ENCODE results near the gene HINT3. TPM values are rescaled to one million over a fixed set of nuclear protein-coding genes. Genes with fewer than 3 reads are reported as not detected.

The HINT3 gene
- total and polyA plus RNA-seq, 2 of the 13 experiments (the other 11 are each of a cell fraction or from before 2014, with no cell fraction given), result 3.1 to 22.8 TPM

DNA sequence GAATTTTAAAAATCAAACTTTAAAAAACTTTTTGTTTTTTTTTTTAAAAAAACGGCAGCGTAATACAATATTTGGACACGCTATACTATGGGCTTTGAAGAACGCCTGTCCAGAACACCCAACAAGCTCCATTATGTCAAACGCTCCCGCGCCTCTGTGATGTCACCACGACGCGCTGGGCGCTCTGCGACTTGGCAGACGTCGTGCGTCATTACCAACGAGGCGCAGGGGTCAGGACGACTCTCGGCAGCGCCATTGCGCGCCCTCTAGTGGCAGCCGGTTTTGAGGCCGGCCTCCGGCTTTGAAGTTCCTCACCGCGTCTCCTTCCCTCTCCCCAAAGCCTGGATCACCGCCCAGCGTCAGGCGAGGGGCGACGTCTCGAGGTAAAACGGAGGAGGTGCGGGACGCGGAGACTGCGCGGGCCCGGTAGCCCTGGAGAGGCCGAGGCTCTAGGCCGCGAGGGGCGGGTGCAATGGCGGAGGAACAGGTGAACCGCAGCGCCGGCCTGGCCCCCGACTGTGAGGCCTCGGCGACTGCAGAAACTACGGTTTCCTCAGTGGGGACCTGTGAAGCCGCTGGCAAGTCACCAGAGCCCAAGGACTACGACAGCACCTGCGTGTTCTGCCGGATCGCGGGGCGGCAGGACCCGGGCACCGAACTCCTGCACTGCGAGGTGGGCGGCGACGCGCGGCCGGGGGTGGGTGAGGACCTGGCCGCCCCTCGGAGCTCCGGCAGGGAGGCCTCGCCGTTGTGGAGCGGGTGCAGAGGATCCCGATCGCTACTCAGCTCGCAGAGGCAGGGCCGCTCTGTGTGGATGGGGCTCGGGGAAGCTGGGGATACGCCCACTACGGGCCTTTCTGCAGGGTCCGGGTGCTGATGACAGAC lies at the start of gene HINT3 (continued):
- TF ChIP-seq, protein P1, sequence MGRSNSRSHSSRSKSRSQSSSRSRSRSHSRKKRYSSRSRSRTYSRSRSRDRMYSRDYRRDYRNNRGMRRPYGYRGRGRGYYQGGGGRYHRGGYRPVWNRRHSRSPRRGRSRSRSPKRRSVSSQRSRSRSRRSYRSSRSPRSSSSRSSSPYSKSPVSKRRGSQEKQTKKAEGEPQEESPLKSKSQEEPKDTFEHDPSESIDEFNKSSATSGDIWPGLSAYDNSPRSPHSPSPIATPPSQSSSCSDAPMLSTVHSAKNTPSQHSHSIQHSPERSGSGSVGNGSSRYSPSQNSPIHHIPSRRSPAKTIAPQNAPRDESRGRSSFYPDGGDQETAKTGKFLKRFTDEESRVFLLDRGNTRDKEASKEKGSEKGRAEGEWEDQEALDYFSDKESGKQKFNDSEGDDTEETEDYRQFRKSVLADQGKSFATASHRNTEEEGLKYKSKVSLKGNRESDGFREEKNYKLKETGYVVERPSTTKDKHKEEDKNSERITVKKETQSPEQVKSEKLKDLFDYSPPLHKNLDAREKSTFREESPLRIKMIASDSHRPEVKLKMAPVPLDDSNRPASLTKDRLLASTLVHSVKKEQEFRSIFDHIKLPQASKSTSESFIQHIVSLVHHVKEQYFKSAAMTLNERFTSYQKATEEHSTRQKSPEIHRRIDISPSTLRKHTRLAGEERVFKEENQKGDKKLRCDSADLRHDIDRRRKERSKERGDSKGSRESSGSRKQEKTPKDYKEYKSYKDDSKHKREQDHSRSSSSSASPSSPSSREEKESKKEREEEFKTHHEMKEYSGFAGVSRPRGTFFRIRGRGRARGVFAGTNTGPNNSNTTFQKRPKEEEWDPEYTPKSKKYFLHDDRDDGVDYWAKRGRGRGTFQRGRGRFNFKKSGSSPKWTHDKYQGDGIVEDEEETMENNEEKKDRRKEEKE (IDR thresholded peaks at IDR 0.05), result no peak
- TF ChIP-seq ZSCAN22 (CRISPR knock-in tag; IDR thresholded peaks at IDR 0.05) (no peak), NFATC3 (CRISPR knock-in tag; IDR thresholded peaks at IDR 0.05) (peak; percentile 52; the same call in 1 of the 2 replicates), SMAD3 (CRISPR knock-in tag; IDR thresholded peaks at IDR 0.05) (peak; percentile 95; the same call in 1 of the 2 replicates), ZNF850 (CRISPR knock-in tag; conservative IDR thresholded peaks at IDR 0.05) (0 out of 2 replicates have a peak, but pooled peaks have one; percentile 71), ZNF552 (CRISPR knock-in tag; IDR thresholded peaks at IDR 0.05; ENCODE audit: borderline replicate concordance) (peak; percentile 25; the same call in 1 of the 2 replicates), ZNF326 (CRISPR knock-in tag; IDR thresholded peaks at IDR 0.05; ENCODE audit: borderline replicate concordance) (no peak), DMAP1 (CRISPR knock-in tag; IDR thresholded peaks at IDR 0.05) (peak; percentile 95), TOPORS (CRISPR knock-in tag; IDR thresholded peaks at IDR 0.05) (peak; percentile 96), HMG20A (CRISPR knock-in tag; IDR thresholded peaks at IDR 0.05; ENCODE audit: borderline replicate concordance) (peak; percentile 54; the same call in 1 of the 2 replicates), JUNB (CRISPR knock-in tag; IDR thresholded peaks at IDR 0.05; ENCODE audit: borderline replicate concordance) (no peak), SSRP1 (CRISPR knock-in tag; IDR thresholded peaks at IDR 0.05) (peak; percentile 94; the same call in 1 of the 2 replicates), KLF11 (CRISPR knock-in tag; IDR thresholded peaks at IDR 0.05) (peak; percentile 58; the same call in 1 of the 2 replicates), ERF (CRISPR knock-in tag; IDR thresholded peaks at IDR 0.05) (peak; percentile 93; the same call in 1 of the 2 replicates), HOXA7 (CRISPR knock-in tag; IDR thresholded peaks at IDR 0.05) (no peak)
- TF ChIP-seq, protein P2, sequence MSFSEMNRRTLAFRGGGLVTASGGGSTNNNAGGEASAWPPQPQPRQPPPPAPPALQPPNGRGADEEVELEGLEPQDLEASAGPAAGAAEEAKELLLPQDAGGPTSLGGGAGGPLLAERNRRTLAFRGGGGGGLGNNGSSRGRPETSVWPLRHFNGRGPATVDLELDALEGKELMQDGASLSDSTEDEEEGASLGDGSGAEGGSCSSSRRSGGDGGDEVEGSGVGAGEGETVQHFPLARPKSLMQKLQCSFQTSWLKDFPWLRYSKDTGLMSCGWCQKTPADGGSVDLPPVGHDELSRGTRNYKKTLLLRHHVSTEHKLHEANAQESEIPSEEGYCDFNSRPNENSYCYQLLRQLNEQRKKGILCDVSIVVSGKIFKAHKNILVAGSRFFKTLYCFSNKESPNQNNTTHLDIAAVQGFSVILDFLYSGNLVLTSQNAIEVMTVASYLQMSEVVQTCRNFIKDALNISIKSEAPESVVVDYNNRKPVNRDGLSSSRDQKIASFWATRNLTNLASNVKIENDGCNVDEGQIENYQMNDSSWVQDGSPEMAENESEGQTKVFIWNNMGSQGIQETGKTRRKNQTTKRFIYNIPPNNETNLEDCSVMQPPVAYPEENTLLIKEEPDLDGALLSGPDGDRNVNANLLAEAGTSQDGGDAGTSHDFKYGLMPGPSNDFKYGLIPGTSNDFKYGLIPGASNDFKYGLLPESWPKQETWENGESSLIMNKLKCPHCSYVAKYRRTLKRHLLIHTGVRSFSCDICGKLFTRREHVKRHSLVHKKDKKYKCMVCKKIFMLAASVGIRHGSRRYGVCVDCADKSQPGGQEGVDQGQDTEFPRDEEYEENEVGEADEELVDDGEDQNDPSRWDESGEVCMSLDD (CRISPR knock-in tag; IDR thresholded peaks at IDR 0.05; ENCODE audit: borderline replicate concordance), result peak; percentile 56; the same call in 1 of the 2 replicates
- TF ChIP-seq, protein P3, sequence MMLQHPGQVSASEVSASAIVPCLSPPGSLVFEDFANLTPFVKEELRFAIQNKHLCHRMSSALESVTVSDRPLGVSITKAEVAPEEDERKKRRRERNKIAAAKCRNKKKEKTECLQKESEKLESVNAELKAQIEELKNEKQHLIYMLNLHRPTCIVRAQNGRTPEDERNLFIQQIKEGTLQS (CRISPR knock-in tag; IDR thresholded peaks at IDR 0.05), result peak; percentile 48
- TF ChIP-seq, protein P4, sequence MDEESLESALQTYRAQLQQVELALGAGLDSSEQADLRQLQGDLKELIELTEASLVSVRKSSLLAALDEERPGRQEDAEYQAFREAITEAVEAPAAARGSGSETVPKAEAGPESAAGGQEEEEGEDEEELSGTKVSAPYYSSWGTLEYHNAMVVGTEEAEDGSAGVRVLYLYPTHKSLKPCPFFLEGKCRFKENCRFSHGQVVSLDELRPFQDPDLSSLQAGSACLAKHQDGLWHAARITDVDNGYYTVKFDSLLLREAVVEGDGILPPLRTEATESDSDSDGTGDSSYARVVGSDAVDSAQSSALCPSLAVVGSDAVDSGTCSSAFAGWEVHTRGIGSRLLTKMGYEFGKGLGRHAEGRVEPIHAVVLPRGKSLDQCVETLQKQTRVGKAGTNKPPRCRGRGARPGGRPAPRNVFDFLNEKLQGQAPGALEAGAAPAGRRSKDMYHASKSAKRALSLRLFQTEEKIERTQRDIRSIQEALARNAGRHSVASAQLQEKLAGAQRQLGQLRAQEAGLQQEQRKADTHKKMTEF (CRISPR knock-in tag; IDR thresholded peaks at IDR 0.05), result peak; percentile 99
- TF ChIP-seq, protein P5, sequence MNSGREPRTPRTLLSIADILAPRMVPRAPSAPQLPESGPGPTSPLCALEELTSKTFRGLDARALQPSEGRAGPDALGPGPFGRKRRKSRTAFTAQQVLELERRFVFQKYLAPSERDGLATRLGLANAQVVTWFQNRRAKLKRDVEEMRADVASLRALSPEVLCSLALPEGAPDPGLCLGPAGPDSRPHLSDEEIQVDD (CRISPR knock-in tag; IDR thresholded peaks at IDR 0.05; ENCODE audit: borderline replicate concordance), result no peak; the same call in 1 of the 2 replicates
- TF ChIP-seq, protein P6, sequence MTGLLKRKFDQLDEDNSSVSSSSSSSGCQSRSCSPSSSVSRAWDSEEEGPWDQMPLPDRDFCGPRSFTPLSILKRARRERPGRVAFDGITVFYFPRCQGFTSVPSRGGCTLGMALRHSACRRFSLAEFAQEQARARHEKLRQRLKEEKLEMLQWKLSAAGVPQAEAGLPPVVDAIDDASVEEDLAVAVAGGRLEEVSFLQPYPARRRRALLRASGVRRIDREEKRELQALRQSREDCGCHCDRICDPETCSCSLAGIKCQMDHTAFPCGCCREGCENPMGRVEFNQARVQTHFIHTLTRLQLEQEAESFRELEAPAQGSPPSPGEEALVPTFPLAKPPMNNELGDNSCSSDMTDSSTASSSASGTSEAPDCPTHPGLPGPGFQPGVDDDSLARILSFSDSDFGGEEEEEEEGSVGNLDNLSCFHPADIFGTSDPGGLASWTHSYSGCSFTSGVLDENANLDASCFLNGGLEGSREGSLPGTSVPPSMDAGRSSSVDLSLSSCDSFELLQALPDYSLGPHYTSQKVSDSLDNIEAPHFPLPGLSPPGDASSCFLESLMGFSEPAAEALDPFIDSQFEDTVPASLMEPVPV (CRISPR knock-in tag; IDR thresholded peaks at IDR 0.05), result peak; percentile 71; the same call in 1 of the 2 replicates
